Kidney epithelial cell (primary cell): Measurements from ENCODE around the gene FBXW7. TPM values are rescaled to one million over a fixed set of nuclear protein-coding genes. Genes with fewer than 3 reads are reported as not detected.

Source experiments
- DNase-seq: peaks from one replicate; pipeline ENCODE4 v3.0.0-alpha.2; 2010; ENCODE audit warnings: low read depth
- H3K27me3 ChIP-seq: 2 replicates; pipeline ENCODE4 v1.6.0; 2011; ENCODE audit warnings: low read length; ENCODE audit not compliant: control insufficient read depth, insufficient read depth
- H3K36me3 ChIP-seq: 2 replicates; pipeline ENCODE4 v1.5.1; 2011; ENCODE audit warnings: low read length; ENCODE audit not compliant: control insufficient read depth, insufficient read depth
- H3K4me3 ChIP-seq: 2 replicates; pipeline ENCODE4 v1.5.1; 2011; ENCODE audit warnings: low read depth, mild to moderate bottlenecking, control low read depth, low read length
- CTCF ChIP-seq: IDR thresholded peaks from 2 replicates; pipeline ENCODE4 v1.5.1; 2011; ENCODE audit warnings: mild to moderate bottlenecking, moderate library complexity, low read length, control low read depth, inconsistent platforms; ENCODE audit not compliant: insufficient read depth, poor library complexity, severe bottlenecking
- total RNA-seq: library from RNA; depleted of rRNA; stranded (reverse); fragments of >200 nt; gene quantifications from 2 replicates; pipeline ENCODE4 v1.2.3, GENCODE V29; 2015

Gene FBXW7
- total RNA-seq, 1 donor from 2014 or later, result 29.8 TPM

GRCh38 chr4:152464030-152464823, 71.7 kb downstream of the FBXW7 start:
- DNase-seq, result no peak
- no peak for TF ChIP-seq CTCF
- Histone ChIP-seq H3K4me3 (no peak overlapping the region), H3K27me3 (no peaks in the 10 kb centered on the region), H3K36me3 (no peaks in the 10 kb centered on the region)

- Histone ChIP-seq H3K4me3 (no peak overlapping the region), H3K27me3 (no peaks in the 10 kb centered on the region), H3K36me3 (no peaks in the 10 kb centered on the region)
- DNase-seq, result no peak
- no peak for TF ChIP-seq CTCF
Observed at GRCh38 chr4:152463562-152463961, 72.3 kb downstream of the FBXW7 start.

GRCh38 chr4:152462695-152463094, 73.2 kb downstream of the FBXW7 start:
- DNase-seq, result no peak
- Histone ChIP-seq H3K4me3 (no peak overlapping the region), H3K36me3 (no peaks in the 10 kb centered on the region), H3K27me3 (no peaks in the 10 kb centered on the region)
- no peak for TF ChIP-seq CTCF

- no peak overlapping the region for H3K4me3 ChIP-seq
- no peak for DNase-seq
- H3K36me3 ChIP-seq, result no peaks in the 10 kb centered on the region
- no peaks in the 10 kb centered on the region for H3K27me3 ChIP-seq
- TF ChIP-seq CTCF, result no peak
Observed at GRCh38 chr4:152462047-152462446, 73.8 kb downstream of the FBXW7 start.

- TF ChIP-seq CTCF, result peak; percentile 26
- H3K27me3 ChIP-seq, result no peaks in the 10 kb centered on the region
- DNase-seq, result peak; percentile 37
- H3K36me3 ChIP-seq, result no peaks in the 10 kb centered on the region
- no peak overlapping the region for H3K4me3 ChIP-seq
Observed at GRCh38 chr4:152460488-152460887, 75.4 kb downstream of the FBXW7 start.

GRCh38 chr4:152459326-152459725, 76.6 kb downstream of the FBXW7 start:
- DNase-seq, result no peak
- H3K4me3 ChIP-seq, result no peak overlapping the region
- no peaks in the 10 kb centered on the region for H3K36me3 ChIP-seq
- no peak for TF ChIP-seq CTCF
- no peaks in the 10 kb centered on the region for H3K27me3 ChIP-seq
